Measurements from ENCODE around the gene SUMF1.

Gene SUMF1

GRCh38 chr3:4356546-4357410 is 110.3 kb downstream of the SUMF1 start:
- no peaks in the 10 kb centered on the region for H3K27me3 ChIP-seq (ENCODE audit: control insufficient read depth, insufficient read depth, low read length)
- no peak overlapping the region for H3K4me3 ChIP-seq (ENCODE audit: low read depth, low read length)
- H3K9me3 ChIP-seq (ENCODE audit: control insufficient read depth, insufficient read depth, low read length), result no peaks in the 10 kb centered on the region
- no peaks in the 10 kb centered on the region for H3K4me1 ChIP-seq (ENCODE audit: control insufficient read depth, insufficient read depth, low read length)
- H3K9ac ChIP-seq (ENCODE audit: low read depth, low read length), result no peak overlapping the region
- H3K36me3 ChIP-seq (ENCODE audit: control insufficient read depth, insufficient read depth, low read length), result no peaks in the 10 kb centered on the region

GRCh38 chr3:4356220-4356540 is 110.9 kb downstream of the SUMF1 start:
- no peaks in the 10 kb centered on the region for H3K27me3 ChIP-seq (ENCODE audit: control insufficient read depth, insufficient read depth, low read length)
- H3K4me3 ChIP-seq (ENCODE audit: low read depth, low read length), result no peak overlapping the region
- no peaks in the 10 kb centered on the region for H3K4me1 ChIP-seq (ENCODE audit: control insufficient read depth, insufficient read depth, low read length)
- no peaks in the 10 kb centered on the region for H3K9me3 ChIP-seq (ENCODE audit: control insufficient read depth, insufficient read depth, low read length)
- no peaks in the 10 kb centered on the region for H3K36me3 ChIP-seq (ENCODE audit: control insufficient read depth, insufficient read depth, low read length)
- no peak overlapping the region for H3K9ac ChIP-seq (ENCODE audit: low read depth, low read length)

- Histone ChIP-seq H3K36me3 (ENCODE audit: control insufficient read depth, insufficient read depth, low read length) (no peaks in the 10 kb centered on the region), H3K4me1 (ENCODE audit: control insufficient read depth, insufficient read depth, low read length) (no peaks in the 10 kb centered on the region), H3K9me3 (ENCODE audit: control insufficient read depth, insufficient read depth, low read length) (no peaks in the 10 kb centered on the region), H3K4me3 (ENCODE audit: low read depth, low read length) (no peak overlapping the region), H3K9ac (ENCODE audit: low read depth, low read length) (no peak overlapping the region), H3K27me3 (ENCODE audit: control insufficient read depth, insufficient read depth, low read length) (no peaks in the 10 kb centered on the region)
Measured at GRCh38 chr3:4355401-4356219, 111.5 kb downstream of the SUMF1 start.

GRCh38 chr3:4351872-4352271 is 115.2 kb downstream of the SUMF1 start:
- Histone ChIP-seq H3K27me3 (ENCODE audit: control insufficient read depth, insufficient read depth, low read length) (no peaks in the 10 kb centered on the region), H3K36me3 (ENCODE audit: control insufficient read depth, insufficient read depth, low read length) (no peaks in the 10 kb centered on the region), H3K9me3 (ENCODE audit: control insufficient read depth, insufficient read depth, low read length) (no peaks in the 10 kb centered on the region), H3K4me1 (ENCODE audit: control insufficient read depth, insufficient read depth, low read length) (no peaks in the 10 kb centered on the region), H3K4me3 (ENCODE audit: low read depth, low read length) (no peak overlapping the region), H3K9ac (ENCODE audit: low read depth, low read length) (no peak overlapping the region)

- Histone ChIP-seq H3K9ac (ENCODE audit: low read depth, low read length) (no peak overlapping the region), H3K4me1 (ENCODE audit: control insufficient read depth, insufficient read depth, low read length) (no peaks in the 10 kb centered on the region), H3K27me3 (ENCODE audit: control insufficient read depth, insufficient read depth, low read length) (no peaks in the 10 kb centered on the region), H3K36me3 (ENCODE audit: control insufficient read depth, insufficient read depth, low read length) (no peaks in the 10 kb centered on the region), H3K4me3 (ENCODE audit: low read depth, low read length) (no peak overlapping the region), H3K9me3 (ENCODE audit: control insufficient read depth, insufficient read depth, low read length) (no peaks in the 10 kb centered on the region)
Measured at GRCh38 chr3:4351164-4351855, 115.8 kb downstream of the SUMF1 start.

GRCh38 chr3:4350789-4351163 is 116.3 kb downstream of the SUMF1 start:
- no peaks in the 10 kb centered on the region for H3K4me1 ChIP-seq (ENCODE audit: control insufficient read depth, insufficient read depth, low read length)
- H3K9ac ChIP-seq (ENCODE audit: low read depth, low read length), result no peak overlapping the region

GRCh38 chr3:4343258-4343657 is 123.8 kb downstream of the SUMF1 start:
- no peaks in the 10 kb centered on the region for H3K4me1 ChIP-seq (ENCODE audit: control insufficient read depth, insufficient read depth, low read length)
- H3K36me3 ChIP-seq (ENCODE audit: control insufficient read depth, insufficient read depth, low read length), result no peaks in the 10 kb centered on the region
- H3K27me3 ChIP-seq (ENCODE audit: control insufficient read depth, insufficient read depth, low read length), result no peaks in the 10 kb centered on the region
- no peak overlapping the region for H3K9ac ChIP-seq (ENCODE audit: low read depth, low read length)
- H3K4me3 ChIP-seq (ENCODE audit: low read depth, low read length), result no peak overlapping the region
- H3K9me3 ChIP-seq (ENCODE audit: control insufficient read depth, insufficient read depth, low read length), result no peaks in the 10 kb centered on the region

More at GRCh38 chr3:4350789-4351163, 116.3 kb downstream of the SUMF1 start:
- no peaks in the 10 kb centered on the region for H3K36me3 ChIP-seq (ENCODE audit: control insufficient read depth, insufficient read depth, low read length)
- H3K9me3 ChIP-seq (ENCODE audit: control insufficient read depth, insufficient read depth, low read length), result no peaks in the 10 kb centered on the region
- H3K4me3 ChIP-seq (ENCODE audit: low read depth, low read length), result no peak overlapping the region
- no peaks in the 10 kb centered on the region for H3K27me3 ChIP-seq (ENCODE audit: control insufficient read depth, insufficient read depth, low read length)

- Histone ChIP-seq H3K27me3 (ENCODE audit: control insufficient read depth, insufficient read depth, low read length) (no peaks in the 10 kb centered on the region), H3K4me3 (ENCODE audit: low read depth, low read length) (no peak overlapping the region), H3K9me3 (ENCODE audit: control insufficient read depth, insufficient read depth, low read length) (no peaks in the 10 kb centered on the region), H3K4me1 (ENCODE audit: control insufficient read depth, insufficient read depth, low read length) (no peaks in the 10 kb centered on the region), H3K9ac (ENCODE audit: low read depth, low read length) (no peak overlapping the region), H3K36me3 (ENCODE audit: control insufficient read depth, insufficient read depth, low read length) (no peaks in the 10 kb centered on the region)
Measured at GRCh38 chr3:4341336-4341675, 125.8 kb downstream of the SUMF1 start.

- no peaks in the 10 kb centered on the region for H3K27me3 ChIP-seq (ENCODE audit: control insufficient read depth, insufficient read depth, low read length)
- no peak overlapping the region for H3K4me3 ChIP-seq (ENCODE audit: low read depth, low read length)
- H3K4me1 ChIP-seq (ENCODE audit: control insufficient read depth, insufficient read depth, low read length), result no peaks in the 10 kb centered on the region
- H3K9ac ChIP-seq (ENCODE audit: low read depth, low read length), result no peak overlapping the region
- no peaks in the 10 kb centered on the region for H3K9me3 ChIP-seq (ENCODE audit: control insufficient read depth, insufficient read depth, low read length)
- H3K36me3 ChIP-seq (ENCODE audit: control insufficient read depth, insufficient read depth, low read length), result no peaks in the 10 kb centered on the region
Measured at GRCh38 chr3:4340411-4341335, 126.4 kb downstream of the SUMF1 start.

GRCh38 chr3:4340077-4340410 is 127.0 kb downstream of the SUMF1 start:
- Histone ChIP-seq H3K9me3 (ENCODE audit: control insufficient read depth, insufficient read depth, low read length) (no peaks in the 10 kb centered on the region), H3K27me3 (ENCODE audit: control insufficient read depth, insufficient read depth, low read length) (no peaks in the 10 kb centered on the region), H3K4me3 (ENCODE audit: low read depth, low read length) (no peak overlapping the region), H3K9ac (ENCODE audit: low read depth, low read length) (no peak overlapping the region), H3K36me3 (ENCODE audit: control insufficient read depth, insufficient read depth, low read length) (no peaks in the 10 kb centered on the region), H3K4me1 (ENCODE audit: control insufficient read depth, insufficient read depth, low read length) (no peaks in the 10 kb centered on the region)

- Histone ChIP-seq H3K36me3 (ENCODE audit: control insufficient read depth, insufficient read depth, low read length) (no peaks in the 10 kb centered on the region), H3K27me3 (ENCODE audit: control insufficient read depth, insufficient read depth, low read length) (no peaks in the 10 kb centered on the region), H3K9ac (ENCODE audit: low read depth, low read length) (no peak overlapping the region), H3K4me1 (ENCODE audit: control insufficient read depth, insufficient read depth, low read length) (no peaks in the 10 kb centered on the region), H3K9me3 (ENCODE audit: control insufficient read depth, insufficient read depth, low read length) (no peaks in the 10 kb centered on the region), H3K4me3 (ENCODE audit: low read depth, low read length) (no peak overlapping the region)
Measured at GRCh38 chr3:4338751-4339150, 128.3 kb downstream of the SUMF1 start.

All from iPS-15b (cell line).